Osteoblast (primary cell): ENCODE measurements around the gene TUBB3. TPM values are rescaled to one million over a fixed set of nuclear protein-coding genes. Genes with fewer than 3 reads are reported as not detected.

Experiments
- DNase-seq: peaks from one replicate; pipeline ENCODE4 v3.0.0; 2011; ENCODE audit warnings: low spot score, mixed read lengths; ENCODE audit not compliant: insufficient read length; ENCODE audit errors: missing footprints
- H2AFZ ChIP-seq: 2 replicates; pipeline ENCODE4 v1.6.0; 2011; ENCODE audit warnings: mild to moderate bottlenecking, low read length
- H3K27ac ChIP-seq: 2 replicates; pipeline ENCODE4 v1.5.1; 2011; ENCODE audit warnings: mild to moderate bottlenecking, low read depth, low read length, moderate library complexity
- H3K27me3 ChIP-seq: 2 replicates; pipeline ENCODE4 v1.6.0; 2012; ENCODE audit warnings: mild to moderate bottlenecking, control low read depth, inconsistent platforms, low read length, moderate library complexity; ENCODE audit not compliant: insufficient read depth
- H3K36me3 ChIP-seq: 2 replicates; pipeline ENCODE4 v1.5.1; 2011; ENCODE audit warnings: mild to moderate bottlenecking, low read length, control low read depth, moderate library complexity; ENCODE audit not compliant: insufficient read depth
- H3K4me1 ChIP-seq: 2 replicates; pipeline ENCODE4 v1.5.1; 2011; ENCODE audit warnings: mild to moderate bottlenecking, low read length, control low read depth, moderate library complexity; ENCODE audit not compliant: insufficient read depth
- H3K4me2 ChIP-seq: 2 replicates; pipeline ENCODE4 v1.6.0; 2011; ENCODE audit warnings: mild to moderate bottlenecking, low read length; ENCODE audit not compliant: insufficient read depth
- H3K4me3 ChIP-seq: fragments of 200-600 bp; sonication (generic); 3 replicates; pipeline ENCODE4 v1.5.1; 2012; ENCODE audit warnings: mild to moderate bottlenecking, low read length, inconsistent platforms; ENCODE audit not compliant: insufficient read depth
- H3K79me2 ChIP-seq: 2 replicates; pipeline ENCODE4 v1.6.0; 2012; ENCODE audit warnings: mild to moderate bottlenecking, low read length, control low read depth, inconsistent platforms; ENCODE audit not compliant: insufficient read depth
- H3K9me3 ChIP-seq: 2 replicates; pipeline ENCODE4 v1.5.1; 2011; ENCODE audit warnings: low read depth, low read length, control low read depth
- H4K20me1 ChIP-seq: 2 replicates; pipeline ENCODE4 v1.6.0; 2012; ENCODE audit warnings: mild to moderate bottlenecking, low read length, control low read depth; ENCODE audit not compliant: insufficient read depth
- total RNA-seq: library from RNA; depleted of rRNA; stranded (reverse); fragments of >200 nt; gene quantifications from 2 replicates; pipeline ENCODE4 v1.2.3, GENCODE V29; 2012
- TF ChIP-seq, protein P1 (sequence below): IDR thresholded peaks from 2 replicates; pipeline ENCODE4 v1.5.1; 2011; ENCODE audit warnings: mild to moderate bottlenecking, low read depth, low read length, moderate library complexity; ENCODE audit errors: extremely low read depth

TUBB3 gene
- total RNA-seq, 1 donor: 166 TPM

DNA sequence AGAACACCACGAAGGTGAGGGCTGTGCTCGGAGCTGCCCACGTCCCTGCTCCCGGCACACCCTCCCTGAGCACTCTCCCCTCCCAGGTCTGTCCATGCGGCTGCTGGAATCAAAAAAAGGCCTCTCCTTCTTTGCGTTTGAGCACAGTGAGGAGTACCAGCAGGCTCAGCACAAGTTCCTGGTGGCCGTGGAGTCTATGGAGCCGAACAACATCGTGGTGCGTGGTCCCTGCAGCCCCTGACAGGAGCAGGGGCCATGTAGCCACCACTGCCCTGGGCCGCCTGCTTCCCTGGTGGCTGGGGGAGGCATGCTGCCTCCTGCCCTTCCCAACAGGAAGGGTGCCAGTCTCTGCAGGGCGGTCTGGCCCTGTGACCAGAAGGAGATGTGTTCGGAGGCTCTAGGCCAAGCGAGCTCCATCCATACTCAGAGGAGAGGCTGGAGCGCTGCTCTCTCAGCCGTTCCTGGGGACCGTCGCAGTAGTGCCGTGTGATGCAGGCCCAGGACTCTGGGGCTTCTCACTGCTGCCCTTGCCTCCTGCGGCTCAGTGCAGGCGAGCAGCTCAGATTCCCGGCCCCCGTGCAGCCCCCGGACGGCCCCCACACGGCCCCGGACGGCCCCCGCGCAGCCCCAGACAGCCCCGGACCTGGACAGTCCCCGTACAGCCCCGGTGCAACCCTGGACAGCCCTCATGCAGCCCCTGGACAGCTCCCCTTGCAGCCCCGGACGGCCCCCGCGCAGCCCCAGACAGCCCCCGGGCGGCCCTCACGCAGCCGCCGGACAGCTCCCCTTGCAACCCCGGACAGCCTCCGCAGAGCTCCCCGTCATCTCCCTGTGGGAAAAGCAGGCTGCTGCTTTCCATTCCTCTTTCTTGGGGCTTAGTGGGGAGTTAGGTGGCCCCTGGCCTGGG is 29.2 kb upstream of the TUBB3 start:
- TF ChIP-seq, protein P1, sequence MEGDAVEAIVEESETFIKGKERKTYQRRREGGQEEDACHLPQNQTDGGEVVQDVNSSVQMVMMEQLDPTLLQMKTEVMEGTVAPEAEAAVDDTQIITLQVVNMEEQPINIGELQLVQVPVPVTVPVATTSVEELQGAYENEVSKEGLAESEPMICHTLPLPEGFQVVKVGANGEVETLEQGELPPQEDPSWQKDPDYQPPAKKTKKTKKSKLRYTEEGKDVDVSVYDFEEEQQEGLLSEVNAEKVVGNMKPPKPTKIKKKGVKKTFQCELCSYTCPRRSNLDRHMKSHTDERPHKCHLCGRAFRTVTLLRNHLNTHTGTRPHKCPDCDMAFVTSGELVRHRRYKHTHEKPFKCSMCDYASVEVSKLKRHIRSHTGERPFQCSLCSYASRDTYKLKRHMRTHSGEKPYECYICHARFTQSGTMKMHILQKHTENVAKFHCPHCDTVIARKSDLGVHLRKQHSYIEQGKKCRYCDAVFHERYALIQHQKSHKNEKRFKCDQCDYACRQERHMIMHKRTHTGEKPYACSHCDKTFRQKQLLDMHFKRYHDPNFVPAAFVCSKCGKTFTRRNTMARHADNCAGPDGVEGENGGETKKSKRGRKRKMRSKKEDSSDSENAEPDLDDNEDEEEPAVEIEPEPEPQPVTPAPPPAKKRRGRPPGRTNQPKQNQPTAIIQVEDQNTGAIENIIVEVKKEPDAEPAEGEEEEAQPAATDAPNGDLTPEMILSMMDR: no peak
- H2AFZ ChIP-seq: no peak overlapping the region
- peaks cover 81% of the 10 kb centered on the region for H3K36me3 ChIP-seq
- DNase-seq: peak; percentile 54
- no peaks in the 10 kb centered on the region for H3K9me3 ChIP-seq
- H3K27ac ChIP-seq: no peak overlapping the region
- H3K79me2 ChIP-seq: peaks cover 22% of the 10 kb centered on the region
- no peak overlapping the region for H3K4me3 ChIP-seq
- no peaks in the 10 kb centered on the region for H3K4me1 ChIP-seq
- H3K4me2 ChIP-seq: no peak overlapping the region
- H4K20me1 ChIP-seq: peaks cover 24% of the 10 kb centered on the region
- no peaks in the 10 kb centered on the region for H3K27me3 ChIP-seq

DNA sequence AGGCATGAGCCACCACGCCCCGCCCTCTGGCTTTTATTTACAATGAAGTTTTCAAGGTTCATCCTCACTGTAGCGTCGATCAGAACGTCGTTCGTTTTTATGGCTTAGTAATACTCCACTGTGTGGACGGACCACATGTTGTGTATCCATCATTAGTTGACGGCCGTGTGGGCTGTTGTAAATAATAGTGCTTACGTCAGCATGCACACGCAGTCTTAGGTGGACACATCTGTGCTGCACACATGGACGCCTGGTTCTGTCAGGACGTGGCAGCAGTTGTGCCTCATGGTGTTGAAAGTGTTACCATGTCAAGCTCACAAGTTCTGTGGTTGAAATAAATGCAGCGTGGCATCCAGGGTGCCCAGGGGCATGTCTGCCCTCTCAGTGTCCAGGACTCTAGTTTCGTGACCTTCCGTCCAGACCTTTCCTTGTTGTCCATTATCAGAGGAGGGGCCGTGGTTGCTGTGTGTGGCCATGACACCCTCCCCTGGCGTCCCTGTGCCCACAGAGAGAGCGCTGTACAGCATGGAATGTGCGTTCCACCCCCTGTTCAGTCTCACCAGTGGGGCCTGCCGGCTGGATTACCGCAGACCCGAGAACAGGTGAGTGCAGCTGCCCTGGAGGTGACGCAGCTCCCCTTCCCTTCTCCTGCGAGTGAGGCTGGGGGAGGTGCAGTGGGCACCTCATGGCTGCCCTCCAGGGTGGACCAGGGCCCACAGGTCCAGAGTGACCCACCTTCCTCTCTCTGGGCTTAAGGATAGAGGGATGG is 27.5 kb upstream of the TUBB3 start:
- H3K4me1 ChIP-seq: no peaks in the 10 kb centered on the region
- H3K4me2 ChIP-seq: no peak overlapping the region
- H3K27ac ChIP-seq: no peak overlapping the region
- no peaks in the 10 kb centered on the region for H3K27me3 ChIP-seq
- H3K79me2 ChIP-seq: peaks cover 17% of the 10 kb centered on the region
- DNase-seq: peak; percentile 77
- no peaks in the 10 kb centered on the region for H3K9me3 ChIP-seq
- no peak overlapping the region for H3K4me3 ChIP-seq
- H4K20me1 ChIP-seq: peaks cover 25% of the 10 kb centered on the region
- H2AFZ ChIP-seq: no peak overlapping the region
- TF ChIP-seq, protein P1: no peak
- peaks cover 84% of the 10 kb centered on the region for H3K36me3 ChIP-seq

DNA sequence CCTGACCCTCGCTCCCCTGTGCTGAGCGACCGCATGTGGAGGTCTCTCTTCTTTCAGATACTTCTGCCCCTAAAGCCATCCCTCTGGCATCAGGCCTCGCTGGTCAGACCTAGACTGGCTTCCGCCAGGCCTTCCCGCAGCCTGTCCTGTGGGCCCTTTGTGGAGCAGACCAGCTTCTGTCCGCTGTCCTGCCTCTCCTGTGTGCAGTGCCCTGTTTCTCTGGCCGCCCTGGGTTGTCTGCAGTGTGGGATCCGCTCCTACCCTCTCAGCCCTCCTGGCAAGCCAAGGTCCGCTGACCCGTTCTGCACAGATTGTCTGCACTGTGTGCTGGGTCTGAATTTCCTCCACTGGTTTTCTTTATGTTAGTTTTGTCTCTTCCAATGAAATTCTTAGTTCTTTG is 25.9 kb upstream of the TUBB3 start:
- Histone ChIP-seq H3K27ac (no peak overlapping the region), H3K4me2 (no peak overlapping the region), H2AFZ (no peak overlapping the region), H3K9me3 (no peaks in the 10 kb centered on the region), H3K27me3 (no peaks in the 10 kb centered on the region), H3K4me1 (no peaks in the 10 kb centered on the region), H3K36me3 (peaks cover 75% of the 10 kb centered on the region), H3K79me2 (peaks cover 10% of the 10 kb centered on the region), H4K20me1 (peaks cover 20% of the 10 kb centered on the region), H3K4me3 (no peak overlapping the region)
- peak; percentile 51 for DNase-seq
- TF ChIP-seq, protein P1: no peak
